Measurements from ENCODE around the gene TCP11L1. TPM values are rescaled to one million over a fixed set of nuclear protein-coding genes. Genes with fewer than 3 reads are reported as not detected.

TCP11L1 gene
- total and polyA plus RNA-seq, 2 donors (not counting 3 experiments of a cell fraction or from before 2014, with no cell fraction given): 12.1 to 18.1 TPM

DNA sequence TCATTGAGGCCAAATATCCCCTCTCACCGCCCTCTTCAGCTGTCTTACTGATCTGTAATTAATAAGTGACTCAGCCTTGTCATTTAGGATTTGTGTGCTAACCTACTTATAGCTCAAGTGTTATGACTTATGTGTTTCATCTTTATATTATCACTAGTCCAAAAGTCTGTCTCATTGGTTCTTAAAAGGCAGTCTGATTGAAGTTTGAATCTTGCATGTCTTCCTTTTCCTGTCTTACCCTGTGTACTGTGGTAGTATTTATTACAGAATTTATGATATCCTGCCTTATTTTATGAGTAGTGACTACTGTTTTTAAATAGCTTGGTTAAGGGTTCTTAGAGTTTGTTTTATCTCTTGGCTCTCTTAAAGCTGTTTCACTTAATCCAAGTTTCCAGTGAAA is 17.4 kb upstream of the TCP11L1 start:
- no peak overlapping the region for H3K4me2 ChIP-seq (ENCODE audit: insufficient read depth, low read length)
- no peaks in the 10 kb centered on the region for H3K4me1 ChIP-seq (ENCODE audit: control insufficient read depth, extremely low read depth, insufficient read depth, low read length)
- dilution Hi-C loops (cut with MboI; ENCODE audit: extremely low pct_ligation_motif_present, low sequenced_read_pairs): no loop called here
- DNase-seq (ENCODE audit: low read depth, low spot score) (no peak), FAIRE-seq (no peak)
- no peaks in the 10 kb centered on the region for H3K9me3 ChIP-seq (replicated peaks; ENCODE audit: control insufficient read depth, insufficient read depth, low read length)
- H3K79me2 ChIP-seq (ENCODE audit: control insufficient read depth, insufficient read depth, low read length): no peaks in the 10 kb centered on the region
- H4K20me1 ChIP-seq (replicated peaks; ENCODE audit: control insufficient read depth, extremely low read depth, insufficient read depth, low read length): no peaks in the 10 kb centered on the region
- no TSS peak for BruUV-seq (replicated peaks)
- no peak overlapping the region for H3K9ac ChIP-seq (replicated peaks; ENCODE audit: extremely low read depth, insufficient read depth, low read length)
- no peak overlapping the region for H3K4me3 ChIP-seq (replicated peaks in 1 of 3; ENCODE audit: insufficient read depth in 1 of 3, low read depth in 1 of 3, low read length in 3 of 3)
- ChIA-PET POLR2A (no interaction called here), CTCF (interaction anchor here (1.1 to 1.7 kb wide), 5 partner anchors 8 to 22 kb away, joined by 3 to 6 read pairs (median 4); partner anchors contain the start of gene TCP11L1)
- no peaks in the 10 kb centered on the region for H3K9me1 ChIP-seq (replicated peaks; ENCODE audit: control insufficient read depth, extremely low read depth, insufficient read depth, low read length)
- H3K27ac ChIP-seq (ENCODE audit: insufficient read depth, low read depth, low read length): no peak overlapping the region
- H2AFZ ChIP-seq (ENCODE audit: low read depth, low read length): no peak overlapping the region
- intact Hi-C loops (cut with micrococcal nuclease): no loop called here
- H3K27me3 ChIP-seq (ENCODE audit: control insufficient read depth in 2 of 2, insufficient read depth in 2 of 2, low read length in 2 of 2): peaks cover 15 to 37% of the 10 kb centered on the region in 2 experiments
- H3K36me3 ChIP-seq (ENCODE audit: control insufficient read depth in 2 of 2, extremely low read depth in 1 of 2, insufficient read depth in 2 of 2, low read length in 2 of 2): no peaks in the 10 kb centered on the region
- TF ChIP-seq FOS (IDR thresholded peaks at IDR 0.05; ENCODE audit: borderline replicate concordance, insufficient read depth, low read length) (no peak), JUN (IDR thresholded peaks at IDR 0.05; ENCODE audit: borderline replicate concordance, insufficient read depth, insufficient read length, low read depth) (no peak), EZH2 (IDR thresholded peaks at IDR 0.05; ENCODE audit: borderline replicate concordance, low read depth, low read length, severe bottlenecking) (no peak), POLR2AphosphoS5 (IDR thresholded peaks at IDR 0.05; ENCODE audit: insufficient read depth, low read depth, low read length) (no peak), POLR2A (IDR thresholded peaks at IDR 0.05; ENCODE audit: low read depth, low read length) (no peak), GATA2 (IDR thresholded peaks at IDR 0.05; ENCODE audit: insufficient read depth, insufficient read length, low read depth, low read length) (no peak), MYC (IDR thresholded peaks at IDR 0.05; ENCODE audit: low read depth, low read length) (no peak)
- TF ChIP-seq, protein P1, sequence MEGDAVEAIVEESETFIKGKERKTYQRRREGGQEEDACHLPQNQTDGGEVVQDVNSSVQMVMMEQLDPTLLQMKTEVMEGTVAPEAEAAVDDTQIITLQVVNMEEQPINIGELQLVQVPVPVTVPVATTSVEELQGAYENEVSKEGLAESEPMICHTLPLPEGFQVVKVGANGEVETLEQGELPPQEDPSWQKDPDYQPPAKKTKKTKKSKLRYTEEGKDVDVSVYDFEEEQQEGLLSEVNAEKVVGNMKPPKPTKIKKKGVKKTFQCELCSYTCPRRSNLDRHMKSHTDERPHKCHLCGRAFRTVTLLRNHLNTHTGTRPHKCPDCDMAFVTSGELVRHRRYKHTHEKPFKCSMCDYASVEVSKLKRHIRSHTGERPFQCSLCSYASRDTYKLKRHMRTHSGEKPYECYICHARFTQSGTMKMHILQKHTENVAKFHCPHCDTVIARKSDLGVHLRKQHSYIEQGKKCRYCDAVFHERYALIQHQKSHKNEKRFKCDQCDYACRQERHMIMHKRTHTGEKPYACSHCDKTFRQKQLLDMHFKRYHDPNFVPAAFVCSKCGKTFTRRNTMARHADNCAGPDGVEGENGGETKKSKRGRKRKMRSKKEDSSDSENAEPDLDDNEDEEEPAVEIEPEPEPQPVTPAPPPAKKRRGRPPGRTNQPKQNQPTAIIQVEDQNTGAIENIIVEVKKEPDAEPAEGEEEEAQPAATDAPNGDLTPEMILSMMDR (IDR thresholded peaks at IDR 0.05; ENCODE audit: extremely low read depth in 1 of 2, insufficient read depth in 1 of 2, low read depth in 1 of 2, low read length in 2 of 2): no peak
- TF ChIP-seq, protein P2, sequence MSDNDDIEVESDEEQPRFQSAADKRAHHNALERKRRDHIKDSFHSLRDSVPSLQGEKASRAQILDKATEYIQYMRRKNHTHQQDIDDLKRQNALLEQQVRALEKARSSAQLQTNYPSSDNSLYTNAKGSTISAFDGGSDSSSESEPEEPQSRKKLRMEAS (IDR thresholded peaks at IDR 0.05; ENCODE audit: insufficient read depth, insufficient read length): no peak

Data from endothelial cell of umbilical vein (primary cell).